Spleen (tissue), 7 donors: ENCODE data around the gene TEX48.

Experiments used
- CTCF ChIP-seq, 11 experiments: fragments of 200-600 bp in 7 of 11; fragments of 450-650 bp in 4 of 11; sonication (generic) in 4 of 11; IDR thresholded peaks in 8 of 11; conservative IDR thresholded peaks in 3 of 11; 1 replicate in 7 of 11; 2 replicates in 4 of 11; pipeline versions ENCODE4 v1.4.0 to v1.8.0; 2016 to 2021; ENCODE audit warnings: antibody characterized with exemption in 11 of 11, inconsistent platforms in 4 of 11, mild to moderate bottlenecking in 1 of 11
- POLR2A ChIP-seq, 3 donors: fragments of 450-650 bp; IDR thresholded peaks; one replicate each; pipeline ENCODE4 v1.5.1; 2017; ENCODE audit warnings: antibody characterized with exemption in 3 of 3, mild to moderate bottlenecking in 1 of 3
- donor health status: DM: no; HTN: no; CAD: no; lungs with moderate emphysema.
- donor health status: DM: no; HTN: no; CAD: no.
- donor health status: DM: no; HTN: no; CAD: no.

GRCh38 chr9:114724744-114725143 is 42.8 kb upstream of the TEX48 start:
- no peak for TF ChIP-seq CTCF (IDR thresholded peaks at IDR 0.05 in 8 of 11, conservative IDR thresholded peaks at IDR 0.05 in 3 of 11)
- no peak for TF ChIP-seq POLR2A (IDR thresholded peaks at IDR 0.05)
